GM12873 (cell line): Measurements from ENCODE around the gene TLCD3B.

Source experiments
- CTCF ChIP-seq: IDR thresholded peaks from 2 replicates; pipeline ENCODE4 v1.5.1; 2012; ENCODE audit warnings: low read depth, mild to moderate bottlenecking, moderate library complexity, low read length, control low read depth; ENCODE audit not compliant: insufficient read depth; ENCODE audit errors: missing control alignments

Gene TLCD3B

GRCh38 chr16:30009990-30010843, 20.9 kb downstream of the TLCD3B start:
- TF ChIP-seq CTCF = no peak

DNA sequence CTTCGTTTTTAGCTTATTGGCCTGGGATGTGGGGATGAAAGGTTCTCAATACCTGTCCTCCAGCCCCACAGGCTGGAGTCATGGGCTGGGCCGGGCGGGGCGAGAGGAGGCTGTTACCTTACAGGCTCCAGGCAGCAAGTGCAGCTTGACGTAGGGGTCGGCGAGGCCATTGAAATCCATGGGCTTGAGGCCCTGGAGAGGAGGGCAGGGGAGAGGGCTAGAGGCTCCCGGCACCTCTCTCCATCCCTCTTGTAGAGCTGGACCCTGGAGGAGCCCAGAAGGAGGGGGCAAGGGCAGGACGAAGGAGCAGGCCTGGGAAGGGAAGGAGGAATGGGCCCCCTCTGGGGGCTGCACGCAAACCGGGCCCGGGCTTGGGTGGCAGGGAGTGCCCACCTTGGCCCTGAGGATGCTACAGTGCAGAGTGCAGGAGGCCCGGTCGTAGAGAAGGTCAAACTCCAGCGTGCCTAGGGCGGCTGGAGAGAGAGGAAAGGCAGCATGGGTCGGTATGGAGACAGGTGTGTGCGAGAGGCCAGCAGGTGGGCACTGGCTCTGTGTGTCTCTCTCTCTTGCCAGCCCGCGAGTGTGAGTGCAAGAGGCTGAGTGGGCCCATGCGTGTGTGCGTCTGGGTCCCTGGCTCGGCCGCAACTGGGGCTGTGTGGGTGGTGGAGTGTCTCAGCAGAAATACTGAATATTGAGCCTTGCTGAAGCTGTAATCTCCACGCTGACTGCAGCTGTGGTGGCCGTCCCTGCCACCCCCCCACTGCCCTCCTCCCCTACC, 21.8 kb downstream of the TLCD3B start:
- no peak for TF ChIP-seq CTCF

DNA sequence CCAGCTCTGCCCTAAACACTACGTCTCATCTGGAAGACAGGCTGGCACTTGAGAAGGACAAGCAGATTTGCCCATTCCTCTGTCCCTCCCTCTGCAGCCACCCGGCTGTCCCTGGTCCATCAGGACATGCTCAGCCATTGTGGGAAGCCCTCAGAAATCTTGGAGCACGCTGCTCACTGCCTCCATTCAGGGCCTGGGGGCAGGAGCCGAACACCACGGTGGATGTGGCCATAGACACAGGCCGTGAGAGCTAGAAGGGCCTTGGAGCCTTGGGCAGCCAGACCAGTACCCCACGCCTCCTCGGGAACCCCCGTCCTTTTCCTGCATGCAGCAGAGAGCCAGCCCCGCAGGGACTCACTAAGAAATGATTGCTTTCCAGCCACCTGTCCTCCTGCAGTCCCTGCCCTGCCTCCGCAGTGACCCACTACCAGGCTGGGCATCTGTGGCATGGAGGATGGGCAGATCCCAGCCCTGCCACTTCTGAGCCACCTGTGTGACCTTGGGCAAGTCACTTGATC, 23.6 kb downstream of the TLCD3B start:
- TF ChIP-seq CTCF = no peak

DNA sequence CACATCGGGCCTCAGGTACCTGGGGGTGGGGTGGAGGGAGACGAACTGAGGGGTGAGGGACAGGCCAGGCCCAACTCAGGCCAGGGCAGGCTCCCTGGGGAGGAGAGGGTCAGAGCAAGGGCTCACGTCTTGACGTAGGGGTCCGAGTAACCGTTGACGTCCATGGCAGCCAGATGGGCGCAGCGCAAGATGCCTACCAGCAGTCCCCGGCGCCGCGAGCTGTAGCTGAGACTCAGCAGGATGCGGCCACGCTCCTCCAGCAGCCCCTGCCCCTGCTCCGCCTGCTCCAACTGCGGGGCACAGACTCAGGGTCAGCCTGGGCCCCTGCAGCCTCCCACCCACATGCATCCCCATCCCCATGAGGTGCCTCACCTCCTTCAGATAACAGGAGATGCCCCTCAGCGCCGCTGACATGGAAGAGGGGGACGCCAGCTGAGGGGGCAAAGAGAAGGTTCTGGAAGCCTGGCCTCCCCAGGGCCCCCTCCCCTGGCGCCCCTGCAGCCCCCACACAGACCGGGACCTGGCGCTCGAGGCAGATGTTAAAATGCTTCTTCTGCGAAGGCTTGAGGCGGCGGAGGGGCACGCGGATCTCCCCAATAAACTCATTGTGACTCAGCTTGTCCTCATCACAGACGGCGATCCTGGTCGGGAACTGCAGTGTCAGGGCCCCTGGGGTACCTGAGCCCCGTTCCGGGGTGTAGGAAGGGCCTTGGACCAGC, 24.3 kb downstream of the TLCD3B start:
- TF ChIP-seq CTCF = no peak

GRCh38 chr16:30006095-30006473, 25.0 kb downstream of the TLCD3B start:
- no peak for TF ChIP-seq CTCF

GRCh38 chr16:30005341-30006094, 25.6 kb downstream of the TLCD3B start:
- peak; percentile 79 for TF ChIP-seq CTCF
